SK-MEL-5 (cell line): ENCODE data around the gene VSIG8. TPM values are rescaled to one million over a fixed set of nuclear protein-coding genes. Genes with fewer than 3 reads are reported as not detected.
A peak's percentile ranks its signal among the peaks of the same experiment; 100 is the strongest.

Source experiments
- DNase-seq: peaks from one replicate; pipeline ENCODE4 v3.0.0-alpha.2; 2016; ENCODE audit warnings: low read depth, low spot score
- in situ Hi-C: cut with HindIII; loops from 2 replicates; pipeline ENCODE4 v1.10.0; 2016; ENCODE audit warnings: low sequenced_read_pairs, high pct_unique_total_duplicates, low pct_unique_long_range_greater_than_20kb
- total RNA-seq: library from RNA; depleted of rRNA; stranded (reverse); fragments of >200 nt; shearing (Covaris generic); gene quantifications from 2 replicates; pipeline ENCODE4 v1.2.3, GENCODE V29; 2014

The VSIG8 gene
- total RNA-seq, 1 experiment from 2014 or later = not detected

- in situ Hi-C loops = no loop called here
- DNase-seq = no peak
These were observed 6.7 kb upstream of the VSIG8 start for GRCh38 chr1:159869173-159869572.

GRCh38 chr1:159868766-159869165 lies 6.3 kb upstream of the VSIG8 start:
- DNase-seq = no peak
- in situ Hi-C loops = no loop called here

- peak; percentile 8 for DNase-seq
- in situ Hi-C loops = no loop called here
These were observed 5.2 kb upstream of the VSIG8 start for GRCh38 chr1:159867664-159868026.

- in situ Hi-C loops = no loop called here
- DNase-seq = no peak
These were observed 4.6 kb upstream of the VSIG8 start for GRCh38 chr1:159866905-159867663.

GRCh38 chr1:159866066-159866465 lies 3.6 kb upstream of the VSIG8 start:
- in situ Hi-C loops = no loop called here
- no peak for DNase-seq

GRCh38 chr1:159864262-159864661 lies 1.8 kb upstream of the VSIG8 start:
- DNase-seq = no peak
- in situ Hi-C loops = no loop called here

- in situ Hi-C loops = no loop called here
These were observed 426 bp downstream of the VSIG8 start for GRCh38 chr1:159862031-159862430.

GRCh38 chr1:159861218-159861617 lies 1.2 kb downstream of the VSIG8 start:
- in situ Hi-C loops = no loop called here
- no peak for DNase-seq

More at GRCh38 chr1:159862031-159862430, 426 bp downstream of the VSIG8 start:
- DNase-seq = no peak

- DNase-seq = no peak
- in situ Hi-C loops = no loop called here
These were observed 2.0 kb downstream of the VSIG8 start for GRCh38 chr1:159860456-159860855.

GRCh38 chr1:159859767-159860322 lies 2.6 kb downstream of the VSIG8 start:
- DNase-seq = no peak
- in situ Hi-C loops = no loop called here

- in situ Hi-C loops = no loop called here
- no peak for DNase-seq
These were observed 4.6 kb downstream of the VSIG8 start for GRCh38 chr1:159857889-159858288.

GRCh38 chr1:159856576-159856975 lies 5.9 kb downstream of the VSIG8 start:
- in situ Hi-C loops = no loop called here
- DNase-seq = no peak

- in situ Hi-C loops = no loop called here
- DNase-seq = no peak
These were observed 6.7 kb downstream of the VSIG8 start for GRCh38 chr1:159855709-159856108.

- in situ Hi-C loops = no loop called here
These were observed 7.7 kb downstream of the VSIG8 start for GRCh38 chr1:159854693-159855192.

GRCh38 chr1:159854116-159854692 lies 8.3 kb downstream of the VSIG8 start:
- in situ Hi-C loops = no loop called here

More at GRCh38 chr1:159854693-159855192, 7.7 kb downstream of the VSIG8 start:
- DNase-seq = peak; percentile 62

GRCh38 chr1:159853417-159854115 lies 8.9 kb downstream of the VSIG8 start:
- DNase-seq = no peak
- in situ Hi-C loops = no loop called here

More at GRCh38 chr1:159854116-159854692, 8.3 kb downstream of the VSIG8 start:
- peak; percentile 56 for DNase-seq

- in situ Hi-C loops = no loop called here
- DNase-seq = peak; percentile 23
These were observed 11.1 kb downstream of the VSIG8 start for GRCh38 chr1:159851407-159851806.
